ENCODE measurements around the gene TIMM44. TPM values are rescaled to one million over a fixed set of nuclear protein-coding genes. Genes with fewer than 3 reads are reported as not detected.

Gene TIMM44
- total RNA-seq, 4 donors from 2014 or later: 61.6 to 111 (median 98.5) TPM

GRCh38 chr19:7944177-7944761 is 803 bp upstream of the TIMM44 start:
- WGBS: 27% methylated on average over 18 of the region's 18 CpGs
- H3K4me1 ChIP-seq: peaks cover 19 to 48% (median 45%) of the 10 kb centered on the region in 4 donors

GRCh38 chr19:7942981-7943443 is 454 bp downstream of the TIMM44 start:
- intact Hi-C loops (cut with DNase I): loop anchor here (5.0 to 10.0 kb wide), 2 partner anchors 59 to 312 kb away; no protein-coding TSS in a partner anchor
- H3K27me3 ChIP-seq: no peaks in the 10 kb centered on the region
- TF ChIP-seq CTCF (IDR thresholded peaks at IDR 0.05) (no peak), POLR2AphosphoS5 (IDR thresholded peaks at IDR 0.05) (no peak), EP300 (IDR thresholded peaks at IDR 0.05) (no peak), POLR2A (IDR thresholded peaks at IDR 0.05; ENCODE audit: low read depth) (no peak)
- peak overlapping the region; percentile 93 to 98 (median 96) for H3K27ac ChIP-seq (replicated peaks in 1 of 4)
- 4% methylated on average over 33 of the region's 33 CpGs for WGBS
- no peaks in the 10 kb centered on the region for H3K9me3 ChIP-seq
- H3K36me3 ChIP-seq: peaks cover 14 to 32% (median 26%) of the 10 kb centered on the region in 4 donors
- DNase-seq (ENCODE audit: extremely low spot score): no peak
- H3K4me1 ChIP-seq: peaks cover 19 to 57% (median 49%) of the 10 kb centered on the region in 4 donors
- H3K4me3 ChIP-seq: peak overlapping the region; percentile 63 to 97 (median 79)

More at GRCh38 chr19:7944177-7944761, 803 bp upstream of the TIMM44 start:
- TF ChIP-seq EP300 (IDR thresholded peaks at IDR 0.05) (no peak), CTCF (IDR thresholded peaks at IDR 0.05) (peak; percentile 79 to 84 (median 82))
- Histone ChIP-seq H3K4me3 (peak overlapping the region; percentile 63 to 97 (median 79)), H3K27ac (replicated peaks in 1 of 4) (peak overlapping the region; percentile 87 to 97 (median 94)), H3K36me3 (peaks cover 14 to 20% (median 18%) of the 10 kb centered on the region in 4 donors), H3K27me3 (no peaks in the 10 kb centered on the region), H3K9me3 (no peaks in the 10 kb centered on the region)
- peak; percentile 98 for DNase-seq (ENCODE audit: extremely low spot score)
- intact Hi-C loops (cut with DNase I): loop anchor here (5.0 to 10.0 kb wide), 2 partner anchors 58 to 311 kb away; no protein-coding TSS in a partner anchor

GRCh38 chr19:7941895-7942596 is 1.4 kb downstream of the TIMM44 start:
- no peaks in the 10 kb centered on the region for H3K27me3 ChIP-seq
- H3K4me3 ChIP-seq: peak overlapping the region; percentile 63 to 97 (median 79)
- H3K9me3 ChIP-seq: no peaks in the 10 kb centered on the region
- WGBS: 88% methylated on average over 19 of the region's 19 CpGs
- peak overlapping the region in 3 of 4 donors; percentile 93 to 97 (median 95) for H3K27ac ChIP-seq (replicated peaks in 1 of 4)
- DNase-seq (ENCODE audit: extremely low spot score): no peak
- H3K4me1 ChIP-seq: peaks cover 19 to 60% (median 52%) of the 10 kb centered on the region in 4 donors
- peaks cover 20 to 42% (median 35%) of the 10 kb centered on the region in 4 donors for H3K36me3 ChIP-seq
- intact Hi-C loops (cut with DNase I): loop anchor here (5.0 to 10.0 kb wide), 2 partner anchors 60 to 313 kb away; no protein-coding TSS in a partner anchor
- TF ChIP-seq EP300 (IDR thresholded peaks at IDR 0.05): no peak

GRCh38 chr19:7940841-7941240 is 2.6 kb downstream of the TIMM44 start:
- 85% methylated on average over 7 of the region's 13 CpGs for WGBS
- Histone ChIP-seq H3K27ac (replicated peaks in 1 of 4) (no peak overlapping the region), H3K36me3 (peaks cover 32 to 54% (median 47%) of the 10 kb centered on the region in 4 donors), H3K27me3 (no peaks in the 10 kb centered on the region), H3K4me3 (no peak overlapping the region), H3K9me3 (no peaks in the 10 kb centered on the region), H3K4me1 (peaks cover 19 to 66% (median 55%) of the 10 kb centered on the region in 4 donors)
- no peak for DNase-seq (ENCODE audit: extremely low spot score)
- intact Hi-C loops (cut with DNase I): loop anchor here (5.0 to 10.0 kb wide), 2 partner anchors 61 to 314 kb away; no protein-coding TSS in a partner anchor
- TF ChIP-seq CTCF (IDR thresholded peaks at IDR 0.05) (no peak), POLR2AphosphoS5 (IDR thresholded peaks at IDR 0.05) (no peak), EP300 (IDR thresholded peaks at IDR 0.05) (no peak), POLR2A (IDR thresholded peaks at IDR 0.05; ENCODE audit: low read depth) (no peak)

- H3K4me3 ChIP-seq: no peak overlapping the region
- H3K27ac ChIP-seq (replicated peaks in 1 of 4): peak overlapping the region in 2 of 4 donors; percentile 95 to 96
- H3K4me1 ChIP-seq: peaks cover 6 to 55% (median 45%) of the 10 kb centered on the region in 4 donors
- intact Hi-C loops (cut with DNase I): no loop called here
- WGBS: 92% methylated on average over 19 of the region's 21 CpGs
- no peaks in the 10 kb centered on the region for H3K9me3 ChIP-seq
- H3K36me3 ChIP-seq: peaks cover 63 to 96% (median 89%) of the 10 kb centered on the region in 4 donors
- no peak for DNase-seq (ENCODE audit: extremely low spot score)
- no peak for TF ChIP-seq CTCF (IDR thresholded peaks at IDR 0.05)
- TF ChIP-seq POLR2A (IDR thresholded peaks at IDR 0.05; ENCODE audit: low read depth): no peak
- no peak for TF ChIP-seq POLR2AphosphoS5 (IDR thresholded peaks at IDR 0.05)
- TF ChIP-seq EP300 (IDR thresholded peaks at IDR 0.05): no peak
- H3K27me3 ChIP-seq: no peaks in the 10 kb centered on the region
Measured at GRCh38 chr19:7934766-7935165, 8.7 kb downstream of the TIMM44 start.

All from esophagus muscularis mucosa (tissue), 4 donors.